GM13977 (cell line): ENCODE measurements around the gene ARID5B.

Experiments used
- DNase-seq: peaks from one replicate; pipeline ENCODE4 v3.0.0; 2012; ENCODE audit warnings: low spot score
- in situ Hi-C: fragments of 300-500 bp; cut with MboI; formaldehyde crosslinking; loops from one replicate; pipeline ENCODE4 v1.12.0; 2022; ENCODE audit warnings: low sequenced_read_pairs, low pct_unique_long_range_greater_than_20kb, mixed read lengths, inconsistent platforms; ENCODE audit not compliant: unreplicated experiment
- TF ChIP-seq, protein P1 (sequence below): IDR thresholded peaks from 2 replicates; pipeline ENCODE4 v1.5.1; 2012; ENCODE audit warnings: mild to moderate bottlenecking, control low read depth; ENCODE audit not compliant: insufficient read depth; ENCODE audit errors: extremely low read depth, missing control alignments

The ARID5B gene

DNA sequence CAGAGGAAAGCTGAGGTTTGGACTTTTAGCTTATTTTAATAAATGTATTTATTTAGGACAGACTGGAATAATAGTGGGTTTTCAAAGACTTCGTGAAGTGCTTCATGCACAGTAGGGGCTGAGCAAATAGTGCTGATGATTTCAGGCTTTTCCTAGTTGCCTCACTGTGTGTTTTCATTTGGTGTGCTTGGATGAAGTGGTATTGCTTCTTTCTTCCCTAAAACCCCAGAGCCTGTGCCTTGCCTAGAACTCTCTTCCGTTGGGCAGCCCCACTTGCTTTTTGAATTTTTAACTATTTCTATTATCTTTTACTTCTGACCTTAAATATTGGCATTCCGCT lies 49.6 kb downstream of the ARID5B start:
- TF ChIP-seq, protein P1, sequence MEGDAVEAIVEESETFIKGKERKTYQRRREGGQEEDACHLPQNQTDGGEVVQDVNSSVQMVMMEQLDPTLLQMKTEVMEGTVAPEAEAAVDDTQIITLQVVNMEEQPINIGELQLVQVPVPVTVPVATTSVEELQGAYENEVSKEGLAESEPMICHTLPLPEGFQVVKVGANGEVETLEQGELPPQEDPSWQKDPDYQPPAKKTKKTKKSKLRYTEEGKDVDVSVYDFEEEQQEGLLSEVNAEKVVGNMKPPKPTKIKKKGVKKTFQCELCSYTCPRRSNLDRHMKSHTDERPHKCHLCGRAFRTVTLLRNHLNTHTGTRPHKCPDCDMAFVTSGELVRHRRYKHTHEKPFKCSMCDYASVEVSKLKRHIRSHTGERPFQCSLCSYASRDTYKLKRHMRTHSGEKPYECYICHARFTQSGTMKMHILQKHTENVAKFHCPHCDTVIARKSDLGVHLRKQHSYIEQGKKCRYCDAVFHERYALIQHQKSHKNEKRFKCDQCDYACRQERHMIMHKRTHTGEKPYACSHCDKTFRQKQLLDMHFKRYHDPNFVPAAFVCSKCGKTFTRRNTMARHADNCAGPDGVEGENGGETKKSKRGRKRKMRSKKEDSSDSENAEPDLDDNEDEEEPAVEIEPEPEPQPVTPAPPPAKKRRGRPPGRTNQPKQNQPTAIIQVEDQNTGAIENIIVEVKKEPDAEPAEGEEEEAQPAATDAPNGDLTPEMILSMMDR, result no peak
- in situ Hi-C loops, result no loop called here
- DNase-seq, result no peak

DNA sequence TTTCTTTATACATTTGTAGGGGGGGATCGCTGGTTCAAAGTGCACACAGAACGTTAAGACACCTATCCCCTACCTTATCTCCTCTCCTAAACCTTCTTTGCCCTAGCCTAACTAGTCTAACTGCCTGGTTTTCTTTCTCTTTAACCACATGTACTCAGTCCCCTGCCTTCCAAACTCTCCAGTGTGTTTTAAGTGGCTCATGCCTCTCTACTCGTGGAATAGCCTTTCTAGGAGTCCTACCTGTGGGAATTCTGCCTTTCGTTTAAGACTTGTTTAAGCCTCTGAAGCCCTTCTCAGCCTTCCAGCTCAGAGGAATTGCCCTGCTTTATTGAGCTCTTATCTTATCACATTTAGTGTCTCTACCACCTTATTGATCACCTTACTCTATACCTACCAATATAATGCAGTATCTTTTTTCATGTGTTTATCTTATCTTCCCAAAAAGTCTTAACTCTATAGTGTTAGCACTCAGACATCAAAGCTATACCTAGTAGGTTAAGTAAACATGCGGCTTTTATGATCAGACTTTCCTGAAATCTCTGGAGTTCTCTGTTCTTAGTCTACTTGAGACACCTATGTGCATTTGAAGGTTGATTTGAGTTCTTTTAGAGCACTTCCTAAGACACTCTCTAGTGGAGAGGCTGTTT lies 50.7 kb downstream of the ARID5B start:
- DNase-seq, result no peak
- in situ Hi-C loops, result no loop called here
- TF ChIP-seq, protein P1, result no peak

GRCh38 chr10:61953183-61953582 lies 51.7 kb downstream of the ARID5B start:
- TF ChIP-seq, protein P1, result no peak
- in situ Hi-C loops, result no loop called here
- no peak for DNase-seq

- TF ChIP-seq, protein P1, result no peak
- in situ Hi-C loops, result no loop called here
- DNase-seq, result no peak
These were observed 56.3 kb downstream of the ARID5B start for GRCh38 chr10:61957806-61958205.

DNA sequence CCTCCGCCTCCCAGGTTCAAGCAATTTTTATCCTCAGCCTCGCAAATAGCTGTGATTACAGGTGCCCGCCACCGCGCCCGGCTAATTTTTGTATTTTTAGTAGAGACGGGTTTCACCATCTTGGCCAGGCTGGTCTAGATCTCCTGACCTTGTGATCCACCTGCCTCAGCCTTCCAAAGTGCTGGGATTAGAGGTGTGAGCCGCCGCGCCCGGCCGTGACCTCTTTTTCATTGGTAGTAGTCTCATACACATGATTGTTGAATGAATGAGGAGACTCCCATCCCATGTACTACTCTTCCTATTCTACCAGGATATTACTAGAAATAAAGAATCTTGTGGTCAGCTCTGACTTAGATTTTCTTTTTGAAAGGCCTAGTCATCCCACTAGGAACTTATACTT lies 56.8 kb downstream of the ARID5B start:
- TF ChIP-seq, protein P1, result no peak
- in situ Hi-C loops, result no loop called here
- no peak for DNase-seq

DNA sequence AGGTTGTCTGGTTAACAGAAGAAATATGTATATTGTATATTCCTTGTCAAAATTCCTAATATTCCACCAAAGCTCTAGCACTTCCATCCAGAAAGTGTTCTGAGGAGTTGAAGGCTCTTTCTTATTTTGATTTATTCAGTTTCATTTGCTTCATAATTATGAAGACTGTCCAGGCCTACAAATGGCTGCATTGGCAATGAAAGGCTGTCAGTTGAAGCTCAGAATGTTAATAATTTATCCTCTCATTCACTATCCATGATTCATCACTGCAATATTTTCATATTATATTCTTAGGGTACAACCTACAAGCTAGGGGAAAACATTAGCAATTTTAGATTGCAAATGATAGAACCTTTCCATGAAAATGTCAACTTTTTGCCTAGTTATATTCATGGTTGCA lies 57.3 kb downstream of the ARID5B start:
- in situ Hi-C loops, result no loop called here
- no peak for DNase-seq
- TF ChIP-seq, protein P1, result no peak

DNA sequence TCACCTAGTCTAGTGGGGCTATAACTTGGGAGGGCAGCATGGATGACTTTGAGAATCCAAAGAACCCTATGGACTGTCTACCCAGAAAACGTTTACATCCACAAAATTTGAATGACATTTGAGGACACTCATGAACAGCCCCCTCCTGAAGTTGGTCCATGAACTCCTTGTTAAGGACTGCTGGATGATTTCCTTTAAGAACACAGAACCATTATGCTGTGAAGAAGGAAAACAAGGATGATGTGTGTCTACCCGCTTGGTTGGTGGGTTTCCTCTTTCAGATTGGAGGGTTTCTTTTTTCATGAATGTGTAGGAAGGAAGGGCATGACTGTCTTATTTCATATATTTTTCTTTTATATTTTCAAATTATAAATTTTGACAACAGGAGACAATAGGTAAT lies 58.3 kb downstream of the ARID5B start:
- in situ Hi-C loops, result no loop called here
- TF ChIP-seq, protein P1, result no peak
- DNase-seq, result no peak
